OCI-LY1 (cell line): ENCODE measurements around the gene ARAP1.

Experiments used
- H2AFZ ChIP-seq: fragments of 200-600 bp; sonication (generic), shearing (Covaris generic); 2 replicates; pipeline ENCODE4 v1.6.0; 2014; ENCODE audit warnings: antibody characterized with exemption, mild to moderate bottlenecking, low read length
- H3F3A ChIP-seq: fragments of 200-600 bp; sonication (generic), shearing (Covaris generic); 2 replicates; pipeline ENCODE4 v1.6.0; 2014; ENCODE audit warnings: mild to moderate bottlenecking, antibody characterized with exemption, low read length, moderate library complexity; ENCODE audit not compliant: insufficient read depth
- H3K27ac ChIP-seq: fragments of 200-600 bp; sonication (generic); 2 replicates; pipeline ENCODE4 v1.5.1; 2014; ENCODE audit warnings: low read length, mixed run types, mild to moderate bottlenecking, low read depth; ENCODE audit not compliant: poor library complexity, severe bottlenecking
- H3K27me3 ChIP-seq: fragments of 200-600 bp; sonication (generic); 2 replicates; pipeline ENCODE4 v1.6.0; 2014; ENCODE audit warnings: antibody characterized with exemption, mild to moderate bottlenecking, low read length, moderate library complexity; ENCODE audit not compliant: insufficient read depth
- H3K36me3 ChIP-seq: fragments of 200-600 bp; sonication (generic); 2 replicates; pipeline ENCODE4 v1.6.1; 2014; ENCODE audit warnings: mild to moderate bottlenecking, antibody characterized with exemption, low read length, moderate library complexity, mixed read lengths; ENCODE audit not compliant: insufficient read depth
- H3K4me1 ChIP-seq: fragments of 200-600 bp; sonication (generic); 2 replicates; pipeline ENCODE4 v1.5.1; 2014; ENCODE audit warnings: mild to moderate bottlenecking, low read length, moderate library complexity; ENCODE audit not compliant: insufficient read depth, severe bottlenecking
- H3K4me2 ChIP-seq: fragments of 200-600 bp; sonication (generic), shearing (Covaris generic); 2 replicates; pipeline ENCODE4 v1.6.1; 2014; ENCODE audit warnings: low read length
- H3K4me3 ChIP-seq: fragments of 200-600 bp; sonication (generic); 2 replicates; pipeline ENCODE4 v1.5.1; 2014; ENCODE audit warnings: low read length, low read depth, mild to moderate bottlenecking, mixed read lengths; ENCODE audit not compliant: poor library complexity, severe bottlenecking
- H3K79me2 ChIP-seq: fragments of 200-600 bp; shearing (Covaris generic); 2 replicates; pipeline ENCODE4 v1.6.1; 2016; ENCODE audit warnings: mixed run types, low read length, mixed read lengths; ENCODE audit not compliant: insufficient read depth
- H3K9ac ChIP-seq: fragments of 200-600 bp; sonication (generic), shearing (Covaris generic); 2 replicates; pipeline ENCODE4 v1.6.1; 2014; ENCODE audit warnings: mild to moderate bottlenecking, low read length, mixed read lengths
- H3K9me2 ChIP-seq: fragments of 200-600 bp; sonication (generic), shearing (Covaris generic); 2 replicates; pipeline ENCODE4 v1.6.1; 2014; ENCODE audit warnings: low read depth, mild to moderate bottlenecking, low read length, mixed read lengths
- H3K9me3 ChIP-seq: fragments of 200-600 bp; shearing (Covaris generic); 2 replicates; pipeline ENCODE4 v1.6.1; 2014; ENCODE audit warnings: low read length, mixed read lengths
- H4K20me1 ChIP-seq: fragments of 200-600 bp; sonication (generic), shearing (Covaris generic); 2 replicates; pipeline ENCODE4 v1.6.0; 2016; ENCODE audit warnings: mild to moderate bottlenecking, low read length; ENCODE audit not compliant: insufficient read depth
- CTCF ChIP-seq: fragments of 200-600 bp; sonication (generic), shearing (Covaris generic); IDR thresholded peaks from 2 replicates; pipeline ENCODE4 v1.5.1; 2017; ENCODE audit warnings: mild to moderate bottlenecking, antibody characterized with exemption, low read length, moderate library complexity, mixed read lengths
- EZH2 ChIP-seq: fragments of 200-600 bp; sonication (generic), shearing (Covaris generic); IDR thresholded peaks from 2 replicates; pipeline ENCODE4 v1.8.0; 2017; ENCODE audit warnings: borderline replicate concordance, mixed run types, mild to moderate bottlenecking, antibody characterized with exemption, low read length, moderate library complexity, mixed read lengths

ARAP1 gene

GRCh38 chr11:72710278-72710677 is 41.9 kb downstream of the ARAP1 start:
- Histone ChIP-seq H3K9me2 (no peaks in the 10 kb centered on the region), H3K9ac (no peak overlapping the region), H3K27me3 (no peaks in the 10 kb centered on the region), H2AFZ (no peak overlapping the region), H3K4me2 (no peak overlapping the region), H3K27ac (no peak overlapping the region), H4K20me1 (no peaks in the 10 kb centered on the region), H3K4me3 (no peak overlapping the region), H3K79me2 (no peaks in the 10 kb centered on the region), H3K4me1 (no peaks in the 10 kb centered on the region), H3F3A (no peaks in the 10 kb centered on the region), H3K36me3 (peaks cover 62% of the 10 kb centered on the region; the same call in 1 of the 2 replicates), H3K9me3 (no peaks in the 10 kb centered on the region)
- TF ChIP-seq CTCF (no peak), EZH2 (no peak)

DNA sequence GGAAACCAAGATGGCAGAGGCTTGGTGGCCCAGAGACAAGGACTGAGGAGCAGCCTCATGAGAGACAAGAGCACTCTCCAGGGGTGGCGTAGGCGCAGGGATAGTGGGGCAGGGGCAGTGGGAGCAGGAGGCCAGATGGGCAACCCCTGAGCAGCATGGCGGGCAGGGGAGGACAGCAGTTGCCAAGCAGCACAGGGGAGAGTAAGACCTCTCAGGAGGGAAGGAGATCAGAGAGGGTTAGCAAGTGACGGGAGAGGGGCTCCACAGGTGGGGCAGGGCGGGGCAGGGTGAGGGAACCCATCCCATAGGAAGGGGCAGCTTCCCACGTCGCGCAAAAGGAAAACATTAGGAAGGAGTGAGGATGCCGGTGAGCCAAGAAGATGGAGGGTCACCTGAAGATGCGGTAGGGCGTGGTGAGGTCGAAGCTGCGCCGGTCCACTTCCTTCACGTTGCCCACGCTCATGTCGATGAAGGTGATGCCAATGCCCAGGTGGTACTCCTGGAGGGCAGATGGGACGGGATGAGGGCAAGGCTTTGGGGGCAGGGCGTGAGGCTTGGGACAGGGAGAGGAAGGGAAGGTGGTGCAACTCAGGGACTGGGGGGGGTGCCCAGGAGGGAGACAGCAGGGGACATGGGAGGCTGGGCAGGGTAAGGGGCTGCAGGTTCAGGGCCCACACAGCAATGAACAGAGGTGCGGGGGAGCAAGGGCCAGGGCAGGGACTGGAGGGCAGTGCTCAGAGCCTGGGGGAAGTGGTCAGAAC is 42.5 kb downstream of the ARAP1 start:
- H3K36me3 ChIP-seq = peaks cover 67% of the 10 kb centered on the region; the same call in 1 of the 2 replicates
- no peak overlapping the region for H3K4me3 ChIP-seq
- no peak overlapping the region for H3K27ac ChIP-seq
- H3K79me2 ChIP-seq = no peaks in the 10 kb centered on the region
- H3K9ac ChIP-seq = no peak overlapping the region
- no peak overlapping the region for H3K4me2 ChIP-seq
- H2AFZ ChIP-seq = no peak overlapping the region
- TF ChIP-seq EZH2 = no peak
- TF ChIP-seq CTCF = no peak
- no peaks in the 10 kb centered on the region for H3K9me3 ChIP-seq
- H3K4me1 ChIP-seq = no peaks in the 10 kb centered on the region
- no peaks in the 10 kb centered on the region for H4K20me1 ChIP-seq
- no peaks in the 10 kb centered on the region for H3K27me3 ChIP-seq
- H3F3A ChIP-seq = no peaks in the 10 kb centered on the region
- H3K9me2 ChIP-seq = no peaks in the 10 kb centered on the region

DNA sequence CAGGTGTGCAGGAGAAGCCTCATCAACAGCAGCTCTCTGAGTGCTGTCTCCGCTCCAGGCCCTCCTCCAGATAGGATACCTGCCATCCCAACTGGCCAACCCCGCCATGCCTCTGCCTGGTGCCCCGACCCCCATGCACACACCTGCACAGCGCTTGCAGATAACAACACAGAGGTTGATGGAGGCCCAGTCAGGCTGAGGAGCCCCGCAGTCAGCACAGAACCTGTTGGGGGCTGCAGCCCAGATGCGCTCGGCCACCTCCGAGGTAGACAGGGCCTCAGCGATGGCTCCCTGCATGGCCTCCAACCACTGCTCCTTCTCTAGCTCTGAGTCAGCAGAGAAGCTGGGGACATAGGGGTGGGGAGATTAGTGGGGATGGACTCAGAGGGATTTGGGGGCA is 45.2 kb downstream of the ARAP1 start:
- H3K27me3 ChIP-seq = no peaks in the 10 kb centered on the region
- H3K4me2 ChIP-seq = no peak overlapping the region
- no peaks in the 10 kb centered on the region for H3K79me2 ChIP-seq
- no peaks in the 10 kb centered on the region for H3K9me2 ChIP-seq
- H3K4me3 ChIP-seq = no peak overlapping the region
- no peaks in the 10 kb centered on the region for H3F3A ChIP-seq
- H2AFZ ChIP-seq = no peak overlapping the region
- H3K27ac ChIP-seq = no peak overlapping the region
- peaks cover 77% of the 10 kb centered on the region; the same call in 1 of the 2 replicates for H3K36me3 ChIP-seq
- no peak overlapping the region for H3K9ac ChIP-seq
- H3K4me1 ChIP-seq = no peaks in the 10 kb centered on the region
- no peaks in the 10 kb centered on the region for H3K9me3 ChIP-seq
- TF ChIP-seq CTCF (no peak), EZH2 (no peak)
- no peaks in the 10 kb centered on the region for H4K20me1 ChIP-seq
